ENCODE data around the gene ZNF273. TPM values are rescaled to one million over a fixed set of nuclear protein-coding genes. Genes with fewer than 3 reads are reported as not detected.

The ZNF273 gene
- polyA plus RNA-seq, 1 of the 3 experiments (the other 2 are of a cell fraction), result 2.3 TPM

- POLR2A ChIA-PET, result no interaction called here
Observed at GRCh38 chr7:64959072-64959747, 56.1 kb downstream of the ZNF273 start.

GRCh38 chr7:64965594-64965993 lies 62.5 kb downstream of the ZNF273 start:
- ChIA-PET POLR2A (no interaction called here), CTCF (interaction anchor here (0.7 kb wide), 1 partner anchor 12 kb away, joined by 4 read pairs; no protein-coding TSS in a partner anchor)
- H3K9ac ChIP-seq, result no peak overlapping the region
- no peak overlapping the region for H2AFZ ChIP-seq (ENCODE audit: low read depth)
- H3K4me3 ChIP-seq (ENCODE audit: low read depth in 2 of 2, low read length in 1 of 2), result no peak overlapping the region
- peaks cover 20% of the 10 kb centered on the region for H3K9me3 ChIP-seq
- H3K79me2 ChIP-seq (ENCODE audit: insufficient read depth), result no peaks in the 10 kb centered on the region
- no peaks in the 10 kb centered on the region; a peak in 1 of 4 replicates for H3K4me1 ChIP-seq (ENCODE audit: control insufficient read depth in 1 of 2, insufficient read depth in 2 of 2, low read depth in 1 of 2, low read length in 1 of 2)
- no peaks in the 10 kb centered on the region for H4K20me1 ChIP-seq (ENCODE audit: insufficient read depth)
- TF ChIP-seq REST (IDR thresholded peaks at IDR 0.05; ENCODE audit: low read depth, low read length), result no peak
- TF ChIP-seq MXI1 (IDR thresholded peaks at IDR 0.05; ENCODE audit: low read depth, low read length), result no peak
- TF ChIP-seq SIN3A (IDR thresholded peaks at IDR 0.05; ENCODE audit: borderline replicate concordance, low read depth, low read length), result no peak
- TF ChIP-seq EP300 (IDR thresholded peaks at IDR 0.05; ENCODE audit: borderline replicate concordance in 1 of 2, low read depth in 1 of 2, low read length in 1 of 2), result no peak
- no peak for TF ChIP-seq NFIC (IDR thresholded peaks at IDR 0.05; ENCODE audit: borderline replicate concordance)
- no peak for TF ChIP-seq TAF1 (IDR thresholded peaks at IDR 0.05; ENCODE audit: borderline replicate concordance, low read depth, low read length)
- no peak for TF ChIP-seq TCF12 (IDR thresholded peaks at IDR 0.05)
- no peak for TF ChIP-seq GABPA (IDR thresholded peaks at IDR 0.05; ENCODE audit: low read depth)
- TF ChIP-seq YY1 (IDR thresholded peaks at IDR 0.05; ENCODE audit: low read depth), result no peak
- peaks cover 6% of the 10 kb centered on the region for H3F3A ChIP-seq (replicated peaks; ENCODE audit: insufficient read depth)
- no peak for DNase-seq
- H3K27me3 ChIP-seq (ENCODE audit: insufficient read depth), result no peaks in the 10 kb centered on the region
- H3K36me3 ChIP-seq (replicated peaks in 1 of 2; ENCODE audit: control insufficient read depth in 1 of 2, insufficient read depth in 2 of 2, low read length in 1 of 2), result no peaks in the 10 kb centered on the region
- H3K9me2 ChIP-seq, result no peaks in the 10 kb centered on the region; the same call in 1 of the 2 replicates
- H3K27ac ChIP-seq (ENCODE audit: low read depth in 2 of 2, low read length in 1 of 2), result no peak overlapping the region
- H3K4me2 ChIP-seq, result no peak overlapping the region

More at GRCh38 chr7:64959072-64959747, 56.1 kb downstream of the ZNF273 start:
- no peak for TF ChIP-seq MXI1 (IDR thresholded peaks at IDR 0.05; ENCODE audit: low read depth, low read length)
- no peak for TF ChIP-seq USF1 (IDR thresholded peaks at IDR 0.05; ENCODE audit: borderline replicate concordance, low read depth)
- no peak for TF ChIP-seq FOXM1 (IDR thresholded peaks at IDR 0.05; ENCODE audit: low read depth)
- TF ChIP-seq TCF12 (IDR thresholded peaks at IDR 0.05), result no peak
- no peak for TF ChIP-seq TAF1 (IDR thresholded peaks at IDR 0.05; ENCODE audit: borderline replicate concordance, low read depth, low read length)
- TF ChIP-seq FOSL2 (IDR thresholded peaks at IDR 0.05; ENCODE audit: borderline replicate concordance, low read depth), result no peak
- TF ChIP-seq TEAD4 (IDR thresholded peaks at IDR 0.05; ENCODE audit: borderline replicate concordance, insufficient read depth), result no peak
- TF ChIP-seq GATA2 (CRISPR knock-in tag; IDR thresholded peaks at IDR 0.05), result no peak
- no peak for TF ChIP-seq RAD21 (IDR thresholded peaks at IDR 0.05; ENCODE audit: low read length)
- TF ChIP-seq YY1 (IDR thresholded peaks at IDR 0.05; ENCODE audit: low read depth), result no peak
- no peak for TF ChIP-seq POLR2AphosphoS5 (IDR thresholded peaks at IDR 0.05; ENCODE audit: low read depth, low read length)
- no peak for TF ChIP-seq EP300 (IDR thresholded peaks at IDR 0.05; ENCODE audit: borderline replicate concordance in 1 of 2, low read depth in 1 of 2, low read length in 1 of 2)
- Histone ChIP-seq H2AFZ (ENCODE audit: low read depth) (no peak overlapping the region), H3K9me3 (peaks cover 9% of the 10 kb centered on the region; the same call in 1 of the 2 replicates), H3K4me3 (ENCODE audit: low read depth in 2 of 2, low read length in 1 of 2) (no peak overlapping the region), H3K79me2 (ENCODE audit: insufficient read depth) (no peaks in the 10 kb centered on the region), H3K4me1 (ENCODE audit: control insufficient read depth in 1 of 2, insufficient read depth in 2 of 2, low read depth in 1 of 2, low read length in 1 of 2) (no peaks in the 10 kb centered on the region; a peak in 1 of 4 replicates), H3K27ac (ENCODE audit: low read depth in 2 of 2, low read length in 1 of 2) (no peak overlapping the region), H3K36me3 (replicated peaks in 1 of 2; ENCODE audit: control insufficient read depth in 1 of 2, insufficient read depth in 2 of 2, low read length in 1 of 2) (no peaks in the 10 kb centered on the region), H4K20me1 (ENCODE audit: insufficient read depth) (no peaks in the 10 kb centered on the region), H3K9me2 (no peaks in the 10 kb centered on the region), H3K27me3 (ENCODE audit: insufficient read depth) (no peaks in the 10 kb centered on the region), H3K4me2 (no peak overlapping the region), H3K9ac (no peak overlapping the region), H3F3A (replicated peaks; ENCODE audit: insufficient read depth) (no peaks in the 10 kb centered on the region)
- DNase-seq, result no peak
- CTCF ChIA-PET, result interaction anchor here (0.5 to 1.3 kb wide), 4 partner anchors 11 to 349 kb away, joined by 3 to 5 read pairs (median 4); no protein-coding TSS in a partner anchor
- 10% methylated on average over 3 of the region's 3 CpGs for WGBS (ENCODE audit: low lambda C conversion rate)

Measured in SK-N-SH (cell line).